ENCODE measurements around the gene TCF19. TPM values are rescaled to one million over a fixed set of nuclear protein-coding genes. Genes with fewer than 3 reads are reported as not detected.

Gene TCF19
- total RNA-seq, 1 experiment from 2014 or later: 39.1 TPM

GRCh38 chr6:31210741-31211532, 52.5 kb downstream of the TCF19 start:
- DNase-seq (ENCODE audit: low spot score): no peak
- POLR2A ChIA-PET (ENCODE audit: low non-redundant PET): no interaction called here
- CTCF ChIA-PET: no interaction called here
- Histone ChIP-seq H3K27ac (ENCODE audit: low read depth, low read length, poor library complexity, severe bottlenecking) (no peak overlapping the region), H3K4me3 (ENCODE audit: low read depth, low read length, poor library complexity, severe bottlenecking) (no peak overlapping the region), H3K4me1 (ENCODE audit: insufficient read depth, low read length, poor library complexity, severe bottlenecking) (no peaks in the 10 kb centered on the region), H3K9me3 (ENCODE audit: low read depth, low read length, poor library complexity, severe bottlenecking) (no peaks in the 10 kb centered on the region), H3K36me3 (ENCODE audit: insufficient read depth, low read length, poor library complexity, severe bottlenecking) (no peaks in the 10 kb centered on the region), H3K27me3 (replicated peaks; ENCODE audit: insufficient read depth, low read depth, low read length, poor library complexity) (no peaks in the 10 kb centered on the region)
- intact Hi-C loops (cut with micrococcal nuclease; ENCODE audit: unreplicated experiment): no loop called here
- no TSS peak for BruUV-seq (replicated peaks)
- no peak for TF ChIP-seq EZH2 (IDR thresholded peaks at IDR 0.05; ENCODE audit: borderline replicate concordance, low read depth, low read length, poor library complexity, severe bottlenecking)
- no peak for TF ChIP-seq CTCF (conservative IDR thresholded peaks at IDR 0.05; ENCODE audit: low read depth, low read length)

Other genes starting within 250 kb of the TCF19 start
- 48.4 and 53.4 TPM in 2 replicates for gene VARS2, start 244.4 kb upstream of the TCF19 start, total RNA-seq (2021)
- not detected in 2 replicates for gene SFTA2, start 226.4 kb upstream of the TCF19 start, total RNA-seq (2021)
- not detected in 2 replicates for gene MUCL3, start 217.6 kb upstream of the TCF19 start, total RNA-seq (2021)
- gene MUC21, start 174.9 kb upstream of the TCF19 start, total RNA-seq (2021): not detected in 2 replicates
- gene MUC22, start 148.1 kb upstream of the TCF19 start, total RNA-seq (2021): not detected in 2 replicates
- gene C6orf15, start 46.0 kb upstream of the TCF19 start, total RNA-seq (2021): not detected in 2 replicates
- 0.74 TPM in 1 of 2 replicates, not detected in the other for gene PSORS1C1, start 43.8 kb upstream of the TCF19 start, total RNA-seq (2021)
- not detected in 2 replicates for gene CDSN, start 38.1 kb upstream of the TCF19 start, total RNA-seq (2021)
- gene PSORS1C2, start 19.5 kb upstream of the TCF19 start, total RNA-seq (2021): not detected in 2 replicates
- 51.7 and 58.0 TPM in 2 replicates for gene CCHCR1, start 787 bp upstream of the TCF19 start, total RNA-seq (2021)
- not detected in 2 replicates for gene POU5F1, start 12.1 kb downstream of the TCF19 start, total RNA-seq (2021)
- 121 and 134 TPM in 2 replicates for gene HLA-C, start 113.5 kb downstream of the TCF19 start, total RNA-seq (2021)
- 27.3 and 29.9 TPM in 2 replicates for gene HLA-B, start 198.6 kb downstream of the TCF19 start, total RNA-seq (2021)
- 31.6 and 41.2 TPM in 2 replicates for gene MICA, start 245.0 kb downstream of the TCF19 start, total RNA-seq (2021)

Data from A673 (cell line).